GM18507 (cell line): ENCODE measurements around the gene KHDC4.
A peak's percentile ranks its signal among the peaks of the same experiment; 100 is the strongest.

Experiments
- DNase-seq: peaks from one replicate; pipeline ENCODE4 v3.0.0; 2011; ENCODE audit warnings: low read depth; ENCODE audit not compliant: insufficient read length; ENCODE audit errors: extremely low spot score
- FAIRE-seq: peaks from 2 replicates; lab custom pipeline; 2011; peaks lifted over from hg19 to GRCh38; lab: Jason Lieb, UNC

Gene KHDC4

GRCh38 chr1:155970531-155971167, 36.4 kb upstream of the KHDC4 start:
- DNase-seq (no peak), FAIRE-seq (peak; percentile 72)

- DNase-seq (no peak), FAIRE-seq (no peak)
These were observed 35.2 kb upstream of the KHDC4 start for GRCh38 chr1:155969377-155969791.

GRCh38 chr1:155968670-155969069, 34.5 kb upstream of the KHDC4 start:
- FAIRE-seq (no peak), DNase-seq (no peak)

DNA sequence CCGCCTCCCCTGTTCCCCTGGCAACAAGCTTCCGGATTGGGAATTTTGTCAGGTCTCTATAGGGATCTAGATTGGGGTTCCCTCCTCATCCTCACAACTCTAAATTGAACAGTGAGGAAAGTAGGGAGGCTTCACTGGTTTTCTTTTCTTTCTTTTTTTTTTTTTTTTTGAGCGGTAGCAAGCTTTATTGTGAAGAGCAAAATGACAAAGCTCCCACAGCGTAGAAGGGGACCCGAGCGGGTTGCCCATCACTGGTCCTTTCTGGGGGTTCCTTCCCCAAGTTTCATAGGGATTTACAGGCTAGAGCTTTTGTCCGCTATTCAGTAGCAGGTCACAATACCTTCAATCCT, 33.8 kb upstream of the KHDC4 start:
- no peak for DNase-seq

DNA sequence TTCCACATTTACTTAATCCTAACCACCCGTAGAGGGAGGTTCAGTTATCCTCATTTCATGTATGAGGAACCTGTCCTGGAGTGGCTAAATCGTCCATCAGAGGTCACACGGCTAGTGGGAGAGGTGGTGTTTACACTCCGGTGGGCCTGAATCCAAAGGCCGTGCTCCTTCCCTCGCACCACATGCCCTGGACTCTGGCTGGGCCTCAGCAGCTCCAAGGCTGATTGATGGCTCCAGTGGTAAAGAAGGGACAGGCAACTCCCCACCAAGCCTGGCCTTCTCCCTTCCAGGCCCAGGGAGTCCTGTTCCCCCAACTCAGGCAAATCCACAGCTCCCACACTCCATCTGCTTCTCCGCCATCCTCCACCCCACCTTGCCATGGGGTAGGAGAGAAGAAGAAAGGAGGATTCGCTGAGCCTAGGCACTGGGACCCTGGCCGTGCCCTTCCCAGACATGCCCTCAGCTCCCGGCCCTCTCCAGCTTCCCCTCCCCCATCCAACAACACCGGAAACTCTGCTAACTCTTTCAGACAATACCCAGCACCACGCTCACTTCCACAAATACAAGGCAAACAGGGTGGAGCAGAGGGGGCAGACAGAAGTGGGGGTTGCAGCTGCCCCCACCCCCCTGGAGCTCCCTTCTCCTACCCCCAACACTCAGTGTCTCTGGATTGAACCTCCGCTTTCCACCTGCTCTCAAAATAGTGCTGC, 33.3 kb upstream of the KHDC4 start:
- DNase-seq: no peak
- no peak for FAIRE-seq

More for the DNA sequence above, 33.8 kb upstream of the KHDC4 start:
- FAIRE-seq: no peak

GRCh38 chr1:155966750-155967149, 32.5 kb upstream of the KHDC4 start:
- FAIRE-seq: no peak
- DNase-seq: no peak

DNA sequence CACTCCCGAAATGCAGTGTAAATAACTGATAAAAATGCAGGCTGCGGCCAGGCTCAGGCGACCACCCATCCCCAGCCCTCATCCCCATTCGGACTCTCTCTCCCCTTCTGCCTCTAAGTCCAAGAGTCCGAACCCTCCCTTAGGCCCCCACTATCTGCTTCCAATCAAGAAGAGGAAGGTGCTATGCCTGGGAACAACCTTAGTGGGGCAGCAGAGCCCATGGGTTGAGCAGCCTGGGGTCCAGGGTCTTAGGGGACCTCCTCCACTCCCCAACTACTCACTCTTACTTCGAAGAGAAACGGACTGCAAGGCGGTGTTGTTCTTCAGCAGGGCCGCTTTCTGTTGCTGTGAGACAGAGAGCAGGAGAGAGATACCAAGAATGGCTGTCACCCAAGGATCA, 31.9 kb upstream of the KHDC4 start:
- no peak for FAIRE-seq
- no peak for DNase-seq

DNA sequence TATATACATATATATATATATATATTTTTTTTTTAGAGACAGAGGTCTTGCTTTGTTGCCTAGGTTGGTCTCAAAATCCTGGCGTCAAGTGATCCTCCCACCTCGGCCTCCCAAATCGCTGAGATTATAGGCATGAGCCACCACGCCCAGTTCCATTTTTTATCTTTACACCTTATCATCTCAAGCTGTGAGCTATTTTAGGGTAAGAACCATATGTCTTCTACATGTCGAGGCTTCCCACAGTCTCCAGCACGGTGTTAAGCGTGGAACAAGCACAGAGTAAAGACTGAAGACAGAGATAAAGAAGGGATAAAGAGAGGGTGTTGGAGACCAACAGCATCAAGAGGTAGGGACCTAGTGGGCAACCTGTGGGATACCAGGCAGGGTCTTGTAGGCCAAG, 30.0 kb upstream of the KHDC4 start:
- no peak for DNase-seq
- no peak for FAIRE-seq

GRCh38 chr1:155962599-155963211, 28.5 kb upstream of the KHDC4 start:
- FAIRE-seq: no peak
- DNase-seq: no peak

GRCh38 chr1:155961937-155962336, 27.7 kb upstream of the KHDC4 start:
- DNase-seq (no peak), FAIRE-seq (peak; percentile 31)

DNA sequence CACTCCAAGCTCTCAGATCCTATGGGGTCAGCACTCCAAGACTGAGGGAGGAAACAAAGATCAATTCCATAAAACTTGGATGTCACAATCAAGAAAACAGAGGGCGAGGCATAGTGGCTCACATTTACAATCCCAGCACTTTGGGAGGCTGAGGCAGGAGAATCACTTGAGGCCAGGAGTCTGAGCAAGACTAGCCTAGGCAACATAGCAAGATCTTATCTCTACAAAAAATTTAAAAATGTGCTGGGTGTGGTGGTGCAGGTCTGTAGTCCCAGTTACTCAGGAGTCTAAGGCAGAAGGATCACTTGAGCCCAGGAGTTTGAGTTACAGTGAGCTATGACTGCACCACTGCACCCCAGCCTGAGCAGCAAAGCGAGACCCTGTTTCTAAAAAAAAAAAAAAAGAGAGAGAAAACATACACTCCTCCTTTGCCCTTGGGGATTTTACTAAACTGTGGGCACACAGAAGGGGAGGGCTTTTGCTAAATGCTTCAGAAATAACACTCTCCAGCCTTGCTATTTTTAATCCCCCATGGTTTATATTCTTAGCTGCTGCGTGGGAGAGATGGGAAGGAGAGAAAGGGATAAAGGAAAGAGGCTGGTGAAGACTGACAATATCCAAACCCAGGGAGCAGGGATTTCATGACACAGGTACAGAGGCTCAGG, 26.0 kb upstream of the KHDC4 start:
- DNase-seq: no peak
- FAIRE-seq: no peak

- DNase-seq: no peak
- FAIRE-seq: no peak
These were observed 23.2 kb upstream of the KHDC4 start for GRCh38 chr1:155957411-155957915.

GRCh38 chr1:155954645-155955044, 20.4 kb upstream of the KHDC4 start:
- DNase-seq (no peak), FAIRE-seq (no peak)

- DNase-seq (no peak), FAIRE-seq (no peak)
These were observed 18.3 kb upstream of the KHDC4 start for GRCh38 chr1:155952505-155952890.

- no peak for FAIRE-seq
- no peak for DNase-seq
These were observed 17.7 kb upstream of the KHDC4 start for GRCh38 chr1:155951753-155952504.

DNA sequence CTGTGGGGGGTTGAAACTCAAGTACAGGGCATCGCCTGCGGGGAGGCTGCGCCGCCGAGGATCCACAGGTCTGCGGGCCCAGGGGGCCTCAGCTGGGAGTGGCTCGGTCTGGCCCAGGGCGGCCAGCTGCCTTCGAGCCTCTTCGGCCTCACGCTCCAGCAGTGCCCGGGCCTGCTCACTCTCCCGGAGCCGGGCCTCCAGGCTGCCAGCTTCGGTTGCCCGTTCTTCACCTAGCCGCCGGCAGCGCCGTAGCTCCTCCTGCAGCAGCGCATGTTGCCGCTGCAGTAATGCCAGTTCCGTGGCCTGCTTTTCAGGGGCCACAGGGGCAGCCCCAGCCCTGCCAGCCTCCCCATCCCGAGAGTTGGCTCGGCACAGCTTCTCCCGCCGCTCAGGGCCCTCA, 16.6 kb upstream of the KHDC4 start:
- FAIRE-seq (no peak), DNase-seq (no peak)

DNA sequence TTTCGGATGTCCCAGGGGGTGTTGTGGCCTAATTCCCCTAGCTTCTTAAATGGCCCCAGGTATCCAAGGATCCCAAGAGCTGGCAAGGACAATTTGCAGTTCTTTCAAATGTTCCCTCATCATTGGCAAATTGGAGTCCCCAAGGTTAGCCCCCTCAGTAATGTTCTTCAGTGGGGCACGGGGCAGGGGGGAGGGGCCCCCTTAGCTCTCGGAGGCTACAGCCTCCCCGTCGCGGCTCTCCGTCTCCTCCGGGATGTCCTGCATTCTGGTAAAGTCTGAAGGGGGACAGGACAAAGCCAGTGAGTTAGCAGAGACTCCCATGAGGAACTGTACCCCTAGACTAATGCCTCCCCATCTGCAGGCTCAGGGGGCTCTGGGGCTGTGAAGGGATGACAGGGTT, 13.5 kb upstream of the KHDC4 start:
- FAIRE-seq: no peak

DNA sequence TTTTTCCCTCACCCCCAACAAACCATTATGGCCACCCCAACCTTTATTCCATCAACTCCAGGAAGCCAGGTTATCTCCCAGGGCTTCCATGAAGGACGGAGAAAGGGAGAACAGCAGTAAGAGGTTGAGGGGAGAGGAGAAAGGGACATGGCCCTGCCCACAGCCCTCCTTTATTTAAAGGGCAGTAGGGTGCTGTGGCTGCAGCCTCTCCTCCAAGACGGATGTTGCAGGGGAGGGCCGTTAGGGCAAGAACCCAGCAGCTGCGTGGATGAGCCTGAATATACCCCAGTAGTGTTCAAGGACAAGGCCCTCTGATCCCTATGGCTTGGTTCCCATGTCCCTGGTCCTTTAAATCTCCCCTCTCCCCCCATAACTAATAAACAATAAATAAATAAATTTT, 13.1 kb upstream of the KHDC4 start:
- no peak for DNase-seq
- FAIRE-seq: no peak

More for the DNA sequence above, 13.5 kb upstream of the KHDC4 start:
- DNase-seq: no peak

DNA sequence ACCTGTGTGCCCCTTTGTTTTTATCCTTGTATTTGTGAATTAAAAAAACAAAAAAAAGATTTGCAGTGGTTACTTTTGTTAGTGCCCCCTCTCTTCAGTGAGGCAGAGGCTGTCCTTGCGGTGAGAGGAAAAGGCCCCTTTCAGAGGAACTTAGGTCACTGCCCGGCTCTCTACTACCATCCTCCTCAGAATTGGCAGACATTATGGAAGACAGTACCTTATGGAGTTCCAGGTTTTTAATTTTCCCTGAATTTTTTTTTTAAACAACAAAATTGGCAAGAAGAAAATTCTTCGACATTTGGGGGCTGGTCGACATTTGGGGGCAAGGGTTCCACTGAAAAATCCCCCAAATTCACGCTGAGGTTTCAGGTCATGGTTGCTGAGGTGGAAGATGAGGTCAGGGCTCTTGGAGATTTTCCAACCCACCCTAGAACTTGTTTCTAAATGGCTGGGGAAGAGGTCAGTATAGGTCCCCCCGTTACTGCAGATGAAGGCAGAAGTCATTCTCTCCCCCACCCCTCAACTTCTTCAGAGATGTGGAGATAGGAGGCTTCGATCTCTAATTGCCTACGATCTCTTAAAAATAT, 12.5 kb upstream of the KHDC4 start:
- DNase-seq (no peak), FAIRE-seq (peak; percentile 67)
